GM18861 (cell line): ENCODE measurements around the gene AGMAT.

Experiments
- ATAC-seq: cut with Tn5 transposase; IDR thresholded peaks from one replicate; pipeline ENCODE4 v1.9.1; 2021; ENCODE audit not compliant: unreplicated experiment

AGMAT gene

GRCh38 chr1:15525050-15526020 lies 59.5 kb downstream of the AGMAT start:
- ATAC-seq: peak; percentile 20

- ATAC-seq: peak; percentile 11
Observed at GRCh38 chr1:15524283-15525049, 60.4 kb downstream of the AGMAT start.

GRCh38 chr1:15524021-15524282 lies 60.9 kb downstream of the AGMAT start, which contains the start of gene CASP9:
Gene CASP9, minus strand, starts transcription at chr1:15524215. Its CDS starts 15 bp downstream, at chr1:15524200.
- ATAC-seq: peak; percentile 29

GRCh38 chr1:15523104-15524020 lies 61.5 kb downstream of the AGMAT start:
- ATAC-seq: no peak

- no peak for ATAC-seq
Observed at GRCh38 chr1:15522551-15522950, 62.3 kb downstream of the AGMAT start.
